ENCODE measurements around the gene SRF.
A peak's percentile ranks its signal among the peaks of the same experiment; 100 is the strongest.

SRF gene

DNA sequence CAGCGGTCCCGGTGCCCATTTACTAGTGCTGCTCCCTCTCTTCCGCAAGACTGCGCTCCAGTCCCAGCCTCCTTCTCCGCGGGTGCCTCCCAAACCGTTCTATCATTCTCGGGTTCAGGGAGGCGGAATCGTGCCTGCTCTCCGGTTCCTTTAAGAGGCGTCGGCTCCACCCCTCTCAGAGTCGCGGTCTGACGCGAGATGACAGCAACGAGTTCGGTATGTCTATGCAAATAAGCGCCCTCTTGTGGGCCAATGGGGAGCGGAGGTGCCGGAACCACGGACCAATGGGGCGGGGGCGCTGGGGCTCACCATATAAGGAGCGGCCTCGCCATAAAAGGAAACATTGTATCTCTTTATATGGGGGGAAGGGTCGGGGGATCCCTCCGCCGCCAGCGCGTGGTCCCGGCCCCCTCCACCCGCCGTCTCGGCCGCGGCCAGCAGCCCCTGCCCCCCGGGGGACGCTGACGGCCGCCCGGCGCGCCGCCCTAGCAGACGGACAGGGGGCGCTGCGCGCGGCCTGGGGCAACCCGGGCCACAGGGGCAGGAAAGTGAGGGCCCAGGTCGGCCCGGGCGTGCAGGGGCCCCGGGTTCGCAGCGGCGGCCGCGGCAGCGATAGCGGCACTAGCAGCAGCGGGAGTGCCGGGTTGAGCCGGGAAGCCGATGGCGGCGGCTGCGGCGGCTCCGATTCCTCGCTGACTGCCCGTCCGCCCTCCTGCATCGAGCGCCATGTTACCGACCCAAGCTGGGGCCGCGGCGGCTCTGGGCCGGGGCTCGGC is at the start of gene SRF:
Gene SRF (plus strand): TSS at position 339 of the 776 bp plus-strand sequence. CDS start 388 bp downstream, at position 727.
- H3K9me3 ChIP-seq (ENCODE audit: control insufficient read depth, insufficient read depth, low read depth, low read length) = no peaks in the 10 kb centered on the region
- peak within 1 kb of the TSS; percentile 92 for H3K4me3 ChIP-seq (ENCODE audit: low read depth, low read length)
- peaks cover 19% of the 10 kb centered on the region for H3K36me3 ChIP-seq (ENCODE audit: control insufficient read depth, insufficient read depth, low read length)
- no peaks in the 10 kb centered on the region for H3K27me3 ChIP-seq (ENCODE audit: control insufficient read depth, insufficient read depth, low read length)
- peak within 1 kb of the TSS; percentile 95 for H3K27ac ChIP-seq (ENCODE audit: low read depth, low read length)
- peak within 1 kb of the TSS; percentile 99 for H3K9ac ChIP-seq (ENCODE audit: low read length)
- H3K4me1 ChIP-seq (ENCODE audit: control insufficient read depth, insufficient read depth, low read length) = peaks cover 21% of the 10 kb centered on the region

DNA sequence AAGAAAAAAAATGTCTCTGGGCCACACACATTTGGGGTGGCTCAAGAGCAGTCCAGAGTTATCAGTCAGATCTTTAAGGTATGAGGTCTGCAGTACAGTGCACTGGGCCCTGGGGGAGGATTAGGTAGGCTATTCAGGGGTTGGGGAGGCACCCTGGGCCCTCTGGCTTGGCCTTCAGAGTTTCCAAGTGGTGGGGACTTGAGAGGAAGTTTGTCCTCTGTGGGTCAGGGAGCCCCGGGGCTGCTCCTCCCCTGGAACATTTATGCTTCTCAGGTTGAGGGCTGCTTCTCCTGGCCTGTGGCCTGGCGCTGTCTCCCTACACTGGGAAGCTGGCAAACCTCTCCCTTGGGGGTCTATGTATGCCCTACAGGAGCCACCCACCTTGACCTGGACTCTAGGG is 48.9 kb upstream of the SRF start:
- Histone ChIP-seq H3K4me1 (ENCODE audit: control insufficient read depth, insufficient read depth, low read length) (peaks cover 61% of the 10 kb centered on the region), H3K9ac (ENCODE audit: low read length) (no peak overlapping the region), H3K27me3 (ENCODE audit: control insufficient read depth, insufficient read depth, low read length) (no peaks in the 10 kb centered on the region), H3K9me3 (ENCODE audit: control insufficient read depth, insufficient read depth, low read depth, low read length) (no peaks in the 10 kb centered on the region), H3K4me3 (ENCODE audit: low read depth, low read length) (no peak overlapping the region), H3K36me3 (ENCODE audit: control insufficient read depth, insufficient read depth, low read length) (no peaks in the 10 kb centered on the region), H3K27ac (ENCODE audit: low read depth, low read length) (no peak overlapping the region)

DNA sequence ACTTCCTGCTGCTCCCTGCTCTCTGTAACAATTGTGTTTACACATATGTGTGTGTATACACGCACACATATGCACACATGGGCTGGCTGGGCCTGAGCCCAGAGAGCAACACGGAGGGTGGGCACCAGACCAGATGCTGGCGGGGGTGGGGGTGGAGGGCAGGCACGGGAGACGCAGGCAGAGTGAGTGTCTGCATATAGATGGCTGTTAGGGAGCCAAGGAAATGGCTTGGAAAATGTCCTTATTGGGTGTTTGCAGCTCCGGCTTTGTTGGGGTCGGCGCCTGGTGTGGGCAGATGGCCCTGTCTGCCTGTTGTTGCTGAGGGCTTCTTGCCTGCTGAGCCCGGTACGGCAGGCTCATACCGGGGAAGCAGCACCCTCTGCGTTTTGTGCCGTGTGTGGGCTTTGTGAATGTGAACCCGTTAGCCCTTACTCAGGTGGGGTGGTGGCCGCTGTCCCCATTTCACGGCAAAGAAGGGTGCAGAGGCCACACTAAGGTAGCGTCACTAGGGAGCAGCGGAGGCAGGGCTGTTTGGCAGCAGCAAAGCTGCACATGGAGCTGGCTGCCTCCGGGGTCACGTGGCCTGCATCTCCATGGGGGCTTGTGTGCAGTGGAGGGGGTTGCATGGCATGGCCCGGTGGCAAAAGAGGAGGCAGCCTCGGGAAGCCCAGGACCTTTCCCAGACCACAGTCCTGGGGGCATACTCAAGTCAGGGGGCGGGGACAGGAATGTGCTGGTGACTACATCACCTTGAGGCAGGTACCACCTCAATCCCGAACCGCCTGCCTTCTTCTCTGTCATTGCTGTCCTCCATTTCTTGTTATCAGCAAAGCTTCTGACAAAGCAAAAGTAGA is 47.4 kb upstream of the SRF start:
- H3K36me3 ChIP-seq (ENCODE audit: control insufficient read depth, insufficient read depth, low read length) = no peaks in the 10 kb centered on the region
- no peaks in the 10 kb centered on the region for H3K9me3 ChIP-seq (ENCODE audit: control insufficient read depth, insufficient read depth, low read depth, low read length)
- no peak overlapping the region for H3K4me3 ChIP-seq (ENCODE audit: low read depth, low read length)
- peaks cover 61% of the 10 kb centered on the region for H3K4me1 ChIP-seq (ENCODE audit: control insufficient read depth, insufficient read depth, low read length)
- H3K27me3 ChIP-seq (ENCODE audit: control insufficient read depth, insufficient read depth, low read length) = no peaks in the 10 kb centered on the region
- peak overlapping the region; percentile 47 for H3K9ac ChIP-seq (ENCODE audit: low read length)
- 0 out of 2 replicates have a peak overlapping the region, but pooled peaks have one; percentile 45 for H3K27ac ChIP-seq (ENCODE audit: low read depth, low read length)

DNA sequence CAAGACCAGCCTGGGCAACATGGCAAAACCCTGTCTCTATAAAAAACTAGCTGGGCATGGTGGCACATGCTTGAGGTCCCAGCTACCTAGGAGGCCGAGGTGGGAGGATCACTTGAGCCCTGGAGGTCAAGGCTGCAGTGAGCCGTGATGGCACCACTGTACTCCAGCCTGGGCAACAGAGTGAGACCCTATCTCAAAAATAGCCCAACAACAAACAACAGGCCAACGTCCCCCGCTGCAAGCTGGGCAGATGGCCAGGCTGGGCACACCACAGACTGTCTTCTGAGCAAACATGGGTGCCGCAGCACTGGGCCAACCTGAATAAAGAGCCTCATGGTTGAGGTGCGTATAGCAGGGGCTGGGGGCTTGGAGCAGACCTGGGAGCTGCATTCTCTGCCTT is 46.6 kb upstream of the SRF start:
- no peak overlapping the region for H3K9ac ChIP-seq (ENCODE audit: low read length)
- no peaks in the 10 kb centered on the region for H3K9me3 ChIP-seq (ENCODE audit: control insufficient read depth, insufficient read depth, low read depth, low read length)

DNA sequence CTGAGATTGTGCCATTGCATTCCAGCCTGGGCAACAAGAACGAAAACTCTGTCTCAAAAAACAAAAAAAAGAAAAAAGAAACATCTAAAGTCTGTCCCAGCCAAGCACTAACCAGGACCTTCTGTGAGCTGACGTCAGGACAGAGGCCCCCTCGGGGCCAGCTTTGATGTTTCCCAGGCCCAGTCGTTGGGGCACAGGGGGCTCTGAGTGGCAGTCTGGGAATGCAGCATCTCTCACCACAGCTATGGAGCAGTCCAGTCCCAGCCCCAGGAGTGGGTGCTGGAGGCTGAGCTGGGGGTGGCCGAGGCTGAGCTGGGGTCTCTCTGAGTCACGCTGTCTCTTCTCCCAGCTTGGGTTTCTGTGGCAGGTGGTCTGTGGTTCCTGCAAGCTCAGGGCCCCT is 46.0 kb upstream of the SRF start:
- Histone ChIP-seq H3K27ac (ENCODE audit: low read depth, low read length) (no peak overlapping the region), H3K4me3 (ENCODE audit: low read depth, low read length) (no peak overlapping the region), H3K36me3 (ENCODE audit: control insufficient read depth, insufficient read depth, low read length) (peaks cover 6% of the 10 kb centered on the region), H3K9ac (ENCODE audit: low read length) (peak overlapping the region; percentile 3), H3K9me3 (ENCODE audit: control insufficient read depth, insufficient read depth, low read depth, low read length) (no peaks in the 10 kb centered on the region), H3K27me3 (ENCODE audit: control insufficient read depth, insufficient read depth, low read length) (no peaks in the 10 kb centered on the region), H3K4me1 (ENCODE audit: control insufficient read depth, insufficient read depth, low read length) (peaks cover 59% of the 10 kb centered on the region)

More for the DNA sequence above, 46.6 kb upstream of the SRF start:
- Histone ChIP-seq H3K4me3 (ENCODE audit: low read depth, low read length) (no peak overlapping the region), H3K4me1 (ENCODE audit: control insufficient read depth, insufficient read depth, low read length) (peaks cover 61% of the 10 kb centered on the region), H3K27me3 (ENCODE audit: control insufficient read depth, insufficient read depth, low read length) (no peaks in the 10 kb centered on the region), H3K27ac (ENCODE audit: low read depth, low read length) (no peak overlapping the region), H3K36me3 (ENCODE audit: control insufficient read depth, insufficient read depth, low read length) (peaks cover 1% of the 10 kb centered on the region)

DNA sequence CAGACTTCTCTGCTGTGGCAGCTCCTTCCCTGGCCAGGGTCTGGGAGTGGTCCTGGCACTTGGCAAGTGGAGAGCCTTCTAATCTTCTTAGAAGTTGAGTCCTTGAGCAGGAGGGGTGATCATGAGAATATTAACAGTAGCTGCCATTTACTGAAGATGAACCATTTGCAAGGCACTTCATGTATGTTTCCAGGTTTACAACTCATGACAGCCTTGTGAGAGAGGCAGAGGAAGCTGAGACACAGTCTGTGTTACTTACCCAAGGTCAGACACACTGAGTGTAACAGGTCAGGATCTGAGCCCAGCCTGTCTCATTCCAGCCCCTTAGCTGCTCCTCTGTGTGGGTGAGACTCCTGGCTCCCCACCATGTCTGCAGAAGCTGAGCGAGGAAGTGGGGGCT is 45.5 kb upstream of the SRF start:
- no peaks in the 10 kb centered on the region for H3K27me3 ChIP-seq (ENCODE audit: control insufficient read depth, insufficient read depth, low read length)
- no peaks in the 10 kb centered on the region for H3K9me3 ChIP-seq (ENCODE audit: control insufficient read depth, insufficient read depth, low read depth, low read length)
- peaks cover 55% of the 10 kb centered on the region for H3K4me1 ChIP-seq (ENCODE audit: control insufficient read depth, insufficient read depth, low read length)
- H3K27ac ChIP-seq (ENCODE audit: low read depth, low read length) = no peak overlapping the region
- H3K4me3 ChIP-seq (ENCODE audit: low read depth, low read length) = no peak overlapping the region
- peaks cover 10% of the 10 kb centered on the region for H3K36me3 ChIP-seq (ENCODE audit: control insufficient read depth, insufficient read depth, low read length)
- peak overlapping the region; percentile 3 for H3K9ac ChIP-seq (ENCODE audit: low read length)

DNA sequence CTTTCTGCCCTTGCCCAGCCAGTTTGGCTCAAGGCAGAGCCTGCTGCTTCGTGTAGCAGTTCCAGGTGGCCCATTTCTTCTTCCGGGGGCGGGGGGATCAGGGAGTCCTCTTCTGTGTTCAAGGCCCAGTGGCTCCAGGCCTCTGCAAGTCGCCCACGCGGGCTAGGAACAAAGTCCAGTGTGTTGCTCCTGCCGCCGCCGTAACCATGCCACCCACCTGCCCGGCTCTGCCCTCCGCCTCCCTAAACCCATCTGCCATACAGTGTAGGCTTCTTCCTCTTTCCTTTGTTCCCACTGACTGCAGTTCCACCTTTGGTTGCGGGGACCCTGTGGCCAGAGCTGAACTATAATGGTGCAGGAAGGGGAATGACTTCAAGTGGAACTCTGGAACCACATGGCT is 43.9 kb upstream of the SRF start:
- H3K4me1 ChIP-seq (ENCODE audit: control insufficient read depth, insufficient read depth, low read length) = peaks cover 40% of the 10 kb centered on the region
- H3K36me3 ChIP-seq (ENCODE audit: control insufficient read depth, insufficient read depth, low read length) = peaks cover 27% of the 10 kb centered on the region

DNA sequence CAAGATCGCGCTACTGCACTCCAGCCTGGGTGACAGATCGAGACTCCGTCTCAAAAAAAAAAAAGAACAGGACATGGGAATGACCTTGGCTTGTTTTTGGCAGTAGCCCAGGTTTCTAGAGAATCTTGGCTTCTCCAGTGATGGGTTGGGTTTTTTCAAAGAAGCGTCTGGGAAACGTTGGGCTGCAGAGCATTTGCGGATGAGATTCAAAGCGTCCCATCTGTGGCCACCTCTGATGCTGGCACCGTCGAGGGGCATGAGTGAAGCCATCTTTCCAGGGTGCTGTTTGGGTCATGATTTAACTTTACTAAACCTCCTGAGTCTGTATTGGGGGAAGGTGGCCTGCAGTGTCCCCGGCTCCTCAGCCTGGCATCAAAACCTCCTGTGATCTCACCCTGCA is 43.2 kb upstream of the SRF start:
- Histone ChIP-seq H3K36me3 (ENCODE audit: control insufficient read depth, insufficient read depth, low read length) (peaks cover 34% of the 10 kb centered on the region), H3K4me3 (ENCODE audit: low read depth, low read length) (no peak overlapping the region), H3K9ac (ENCODE audit: low read length) (no peak overlapping the region), H3K27me3 (ENCODE audit: control insufficient read depth, insufficient read depth, low read length) (no peaks in the 10 kb centered on the region), H3K4me1 (ENCODE audit: control insufficient read depth, insufficient read depth, low read length) (peaks cover 36% of the 10 kb centered on the region), H3K9me3 (ENCODE audit: control insufficient read depth, insufficient read depth, low read depth, low read length) (no peaks in the 10 kb centered on the region), H3K27ac (ENCODE audit: low read depth, low read length) (no peak overlapping the region)

More for the DNA sequence above, 43.9 kb upstream of the SRF start:
- no peaks in the 10 kb centered on the region for H3K9me3 ChIP-seq (ENCODE audit: control insufficient read depth, insufficient read depth, low read depth, low read length)
- H3K27me3 ChIP-seq (ENCODE audit: control insufficient read depth, insufficient read depth, low read length) = no peaks in the 10 kb centered on the region
- H3K27ac ChIP-seq (ENCODE audit: low read depth, low read length) = no peak overlapping the region
- H3K9ac ChIP-seq (ENCODE audit: low read length) = no peak overlapping the region
- no peak overlapping the region for H3K4me3 ChIP-seq (ENCODE audit: low read depth, low read length)

DNA sequence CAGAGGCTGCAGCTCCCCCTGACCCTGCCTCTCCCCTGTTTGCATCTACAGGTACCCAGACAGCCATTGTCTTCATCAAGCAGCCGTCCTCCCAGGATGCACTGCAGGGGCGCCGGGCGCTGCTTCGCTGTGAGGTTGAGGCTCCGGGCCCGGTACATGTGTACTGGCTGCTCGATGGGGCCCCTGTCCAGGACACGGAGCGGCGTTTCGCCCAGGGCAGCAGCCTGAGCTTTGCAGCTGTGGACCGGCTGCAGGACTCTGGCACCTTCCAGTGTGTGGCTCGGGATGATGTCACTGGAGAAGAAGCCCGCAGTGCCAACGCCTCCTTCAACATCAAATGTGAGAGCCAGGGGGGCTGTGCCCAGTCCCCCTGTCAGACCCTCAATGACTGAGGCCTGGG is 42.1 kb upstream of the SRF start:
- no peak overlapping the region for H3K27ac ChIP-seq (ENCODE audit: low read depth, low read length)
- peaks cover 40% of the 10 kb centered on the region for H3K36me3 ChIP-seq (ENCODE audit: control insufficient read depth, insufficient read depth, low read length)
- H3K4me3 ChIP-seq (ENCODE audit: low read depth, low read length) = no peak overlapping the region
- H3K9ac ChIP-seq (ENCODE audit: low read length) = no peak overlapping the region
- no peaks in the 10 kb centered on the region for H3K9me3 ChIP-seq (ENCODE audit: control insufficient read depth, insufficient read depth, low read depth, low read length)
- no peaks in the 10 kb centered on the region for H3K27me3 ChIP-seq (ENCODE audit: control insufficient read depth, insufficient read depth, low read length)
- peaks cover 26% of the 10 kb centered on the region for H3K4me1 ChIP-seq (ENCODE audit: control insufficient read depth, insufficient read depth, low read length)

DNA sequence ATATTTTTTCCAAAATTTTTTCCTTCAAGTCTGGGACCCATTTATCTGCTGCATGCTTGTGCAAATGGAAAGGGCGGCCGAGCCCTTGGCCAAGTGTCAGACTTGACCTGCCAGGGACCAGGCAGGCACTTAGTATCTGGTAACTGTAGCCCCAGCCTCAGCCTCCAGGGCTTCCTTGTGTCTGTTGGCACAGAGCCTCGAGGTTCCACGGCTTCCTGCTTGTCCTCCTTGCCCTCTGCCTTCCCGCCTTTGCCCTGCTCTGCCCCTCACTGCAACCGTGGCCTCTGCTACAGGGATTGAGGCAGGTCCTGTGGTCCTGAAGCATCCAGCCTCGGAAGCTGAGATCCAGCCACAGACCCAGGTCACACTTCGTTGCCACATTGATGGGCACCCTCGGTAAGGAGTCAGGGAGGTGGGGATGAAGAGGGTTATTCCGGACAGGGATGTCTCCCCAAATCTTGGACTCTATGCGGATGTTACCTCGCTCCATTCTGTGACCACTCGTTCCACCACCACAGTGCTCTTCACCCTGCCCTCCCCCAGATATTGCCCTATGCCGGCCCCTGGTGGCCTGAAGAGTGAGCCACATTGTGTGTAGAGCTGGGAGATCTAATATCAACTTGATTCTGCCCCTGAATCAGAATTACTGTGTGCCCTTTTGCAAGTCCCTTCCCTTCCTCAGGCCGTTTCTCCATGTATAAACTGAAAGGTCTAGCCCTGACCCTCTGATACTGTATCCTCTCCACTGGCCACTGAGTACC is 41.5 kb upstream of the SRF start:
- Histone ChIP-seq H3K36me3 (ENCODE audit: control insufficient read depth, insufficient read depth, low read length) (peaks cover 40% of the 10 kb centered on the region), H3K4me1 (ENCODE audit: control insufficient read depth, insufficient read depth, low read length) (peaks cover 19% of the 10 kb centered on the region), H3K4me3 (ENCODE audit: low read depth, low read length) (no peak overlapping the region), H3K27ac (ENCODE audit: low read depth, low read length) (no peak overlapping the region), H3K9me3 (ENCODE audit: control insufficient read depth, insufficient read depth, low read depth, low read length) (no peaks in the 10 kb centered on the region), H3K27me3 (ENCODE audit: control insufficient read depth, insufficient read depth, low read length) (no peaks in the 10 kb centered on the region), H3K9ac (ENCODE audit: low read length) (no peak overlapping the region)
